ENCODE measurements around the gene TENM4. TPM values are rescaled to one million over a fixed set of nuclear protein-coding genes. Genes with fewer than 3 reads are reported as not detected.
"Not testable (repeated sequence)": the region's sequence is repeated elsewhere in the genome, so short reads cannot be mapped to it uniquely, and the experiment has no call there.

Gene TENM4
- polyA plus RNA-seq, 1 of the 3 experiments (the other 2 are of a cell fraction), result 16.7 TPM

- TF ChIP-seq IRF3 (IDR thresholded peaks at IDR 0.05; ENCODE audit: low read depth, low read length) (no peak), GABPA (IDR thresholded peaks at IDR 0.05; ENCODE audit: low read depth) (no peak), MEF2A (IDR thresholded peaks at IDR 0.05; ENCODE audit: borderline replicate concordance, low read depth) (no peak), EP300 (IDR thresholded peaks at IDR 0.05; ENCODE audit: borderline replicate concordance in 1 of 2, low read depth in 1 of 2, low read length in 1 of 2) (peak in 1 of 2 experiments; percentile 59; a peak in 1 of 4 replicates), NRF1 (IDR thresholded peaks at IDR 0.05; ENCODE audit: low read depth, low read length) (no peak), RFX5 (IDR thresholded peaks at IDR 0.05; ENCODE audit: low read length) (no peak), RCOR1 (IDR thresholded peaks at IDR 0.05; ENCODE audit: low read length) (peak; percentile 70; the same call in 1 of the 2 replicates), SMC3 (IDR thresholded peaks at IDR 0.05; ENCODE audit: low read depth, low read length) (no peak), USF1 (IDR thresholded peaks at IDR 0.05; ENCODE audit: borderline replicate concordance, low read depth) (no peak), TCF12 (IDR thresholded peaks at IDR 0.05) (peak; percentile 16; the same call in 1 of the 2 replicates), ELF1 (IDR thresholded peaks at IDR 0.05) (no peak), NFIC (IDR thresholded peaks at IDR 0.05; ENCODE audit: borderline replicate concordance) (no peak), MAX (IDR thresholded peaks at IDR 0.05; ENCODE audit: low read depth) (no peak), TAF1 (IDR thresholded peaks at IDR 0.05; ENCODE audit: borderline replicate concordance, low read depth, low read length) (no peak), SIN3A (IDR thresholded peaks at IDR 0.05; ENCODE audit: borderline replicate concordance, low read depth, low read length) (no peak), EZH2phosphoT487 (IDR thresholded peaks at IDR 0.05; ENCODE audit: borderline replicate concordance, low read depth) (no peak), CHD2 (IDR thresholded peaks at IDR 0.05; ENCODE audit: low read length, partially characterized antibody) (peak; percentile 38), POLR2AphosphoS5 (IDR thresholded peaks at IDR 0.05; ENCODE audit: low read depth, low read length) (no peak), USF2 (IDR thresholded peaks at IDR 0.05; ENCODE audit: borderline replicate concordance, low read depth, low read length) (no peak), GATA2 (CRISPR knock-in tag; IDR thresholded peaks at IDR 0.05) (peak; percentile 45; the same call in 1 of the 2 replicates)
Observed at GRCh38 chr11:78981153-78981552, 459.7 kb downstream of the TENM4 start (continued).

- Histone ChIP-seq H3F3A (replicated peaks; ENCODE audit: insufficient read depth) (no peaks in the 10 kb centered on the region), H3K27me3 (ENCODE audit: insufficient read depth) (no peaks in the 10 kb centered on the region), H3K4me2 (no peak overlapping the region), H3K9me2 (no peaks in the 10 kb centered on the region), H2AFZ (ENCODE audit: low read depth) (no peak overlapping the region), H4K20me1 (ENCODE audit: insufficient read depth) (no peaks in the 10 kb centered on the region), H3K9me3 (no peaks in the 10 kb centered on the region), H3K4me3 (ENCODE audit: low read depth in 2 of 2, low read length in 1 of 2) (no peak overlapping the region), H3K79me2 (ENCODE audit: insufficient read depth) (no peaks in the 10 kb centered on the region), H3K36me3 (replicated peaks in 1 of 2; ENCODE audit: control insufficient read depth in 1 of 2, insufficient read depth in 2 of 2, low read length in 1 of 2) (no peaks in the 10 kb centered on the region), H3K9ac (no peak overlapping the region), H3K4me1 (ENCODE audit: control insufficient read depth in 1 of 2, insufficient read depth in 2 of 2, low read depth in 1 of 2, low read length in 1 of 2) (peaks cover 13 to 55% of the 10 kb centered on the region in 2 experiments; a peak in 3 of 4 replicates), H3K27ac (ENCODE audit: low read depth in 2 of 2, low read length in 1 of 2) (peak overlapping the region in 1 of 2 experiments; percentile 100; a peak in 2 of 4 replicates)
- TF ChIP-seq FOXM1 (IDR thresholded peaks at IDR 0.05; ENCODE audit: low read depth) (no peak), USF2 (IDR thresholded peaks at IDR 0.05; ENCODE audit: borderline replicate concordance, low read depth, low read length) (no peak)
- CTCF ChIA-PET, result interaction anchor here (1.0 to 5.0 kb wide), 5 partner anchors 9 to 332 kb away, joined by 3 to 30 read pairs (median 4); no protein-coding TSS in a partner anchor
- DNase-seq, result no peak
- POLR2A ChIA-PET, result no interaction called here
- WGBS (ENCODE audit: low lambda C conversion rate), result 89% methylated on average over 2 of the region's 2 CpGs
Observed at GRCh38 chr11:78978831-78979230, 462.0 kb downstream of the TENM4 start.

- H3F3A ChIP-seq (replicated peaks; ENCODE audit: insufficient read depth); H3K79me2 ChIP-seq (ENCODE audit: insufficient read depth); DNase-seq; H3K9me3 ChIP-seq; H3K4me3 ChIP-seq (ENCODE audit: low read depth in 2 of 2, low read length in 1 of 2); POLR2A ChIA-PET; H2AFZ ChIP-seq (ENCODE audit: low read depth); H3K27ac ChIP-seq (ENCODE audit: low read depth in 2 of 2, low read length in 1 of 2); H3K27me3 ChIP-seq (ENCODE audit: insufficient read depth); H3K9me2 ChIP-seq; H3K9ac ChIP-seq; H4K20me1 ChIP-seq (ENCODE audit: insufficient read depth); H3K36me3 ChIP-seq (replicated peaks in 1 of 2; ENCODE audit: control insufficient read depth in 1 of 2, insufficient read depth in 2 of 2, low read length in 1 of 2); H3K4me2 ChIP-seq: not testable (repeated sequence)
- 83% methylated on average over 3 of the region's 3 CpGs for WGBS (ENCODE audit: low lambda C conversion rate)
- CTCF ChIA-PET, result interaction anchor here (1.2 to 1.3 kb wide), 2 partner anchors 8 to 179 kb away, joined by 3 to 4 read pairs; no protein-coding TSS in a partner anchor
- H3K4me1 ChIP-seq (ENCODE audit: control insufficient read depth in 1 of 2, insufficient read depth in 2 of 2, low read depth in 1 of 2, low read length in 1 of 2), result peaks cover 9 to 45% of the 10 kb centered on the region in 2 experiments; a peak in 3 of 4 replicates
Observed at GRCh38 chr11:78977848-78978247, 463.0 kb downstream of the TENM4 start.

Measured in SK-N-SH (cell line).